Trophoblast cell (in vitro differentiated cells and primary cell): ENCODE data around the gene CALR. TPM values are rescaled to one million over a fixed set of nuclear protein-coding genes. Genes with fewer than 3 reads are reported as not detected.
A peak's percentile ranks its signal among the peaks of the same experiment; 100 is the strongest.
"Not testable (repeated sequence)": the region's sequence is repeated elsewhere in the genome, so short reads cannot be mapped to it uniquely, and the experiment has no call there.

Experiments used
- DNase-seq, 2 donors: peaks; one replicate each; pipeline ENCODE4 v3.0.0-alpha.2; 2016
- H2AFZ ChIP-seq: 2 replicates; pipeline ENCODE4 v1.6.1; 2013; ENCODE audit warnings: low read length, moderate library complexity, mild to moderate bottlenecking; ENCODE audit not compliant: insufficient read depth, poor library complexity
- H2AK5ac ChIP-seq: 2 replicates; pipeline ENCODE4 v1.6.1; 2013; ENCODE audit warnings: mild to moderate bottlenecking, low read length
- H2BK120ac ChIP-seq: 2 replicates; pipeline ENCODE4 v1.6.1; 2013; ENCODE audit warnings: low read length, mild to moderate bottlenecking, moderate library complexity; ENCODE audit not compliant: insufficient read depth, poor library complexity
- H2BK12ac ChIP-seq: 2 replicates; pipeline ENCODE4 v1.6.1; 2013; ENCODE audit warnings: mild to moderate bottlenecking, low read length, moderate library complexity
- H2BK5ac ChIP-seq: 2 replicates; pipeline ENCODE4 v1.6.1; 2013; ENCODE audit warnings: low read length, low read depth, moderate library complexity, mild to moderate bottlenecking; ENCODE audit not compliant: poor library complexity
- H3K14ac ChIP-seq: 2 replicates; pipeline ENCODE4 v1.6.1; 2013; ENCODE audit warnings: mild to moderate bottlenecking, low read length
- H3K18ac ChIP-seq: 2 replicates; pipeline ENCODE4 v1.6.1; 2013; ENCODE audit warnings: mild to moderate bottlenecking, low read length
- H3K23ac ChIP-seq: 2 replicates; pipeline ENCODE4 v1.6.1; 2013; ENCODE audit warnings: low read length
- H3K27ac ChIP-seq: 2 replicates; pipeline ENCODE4 v1.5.1; 2013; ENCODE audit warnings: low read depth, mild to moderate bottlenecking, inconsistent platforms, low read length, moderate library complexity
- H3K27me3 ChIP-seq: 2 replicates; pipeline ENCODE4 v1.6.1; 2013; ENCODE audit warnings: inconsistent platforms, mild to moderate bottlenecking, low read length, moderate library complexity; ENCODE audit not compliant: insufficient read depth
- H3K36me3 ChIP-seq, 2 experiments: 1 replicate in 1 of 2; 2 replicates in 1 of 2; pipeline ENCODE4 v1.6.1; 2013; ENCODE audit warnings: low read length in 2 of 2, mild to moderate bottlenecking in 2 of 2, moderate library complexity in 1 of 2; ENCODE audit not compliant: insufficient read depth in 2 of 2, control insufficient read depth in 1 of 2
- H3K4ac ChIP-seq: 2 replicates; pipeline ENCODE4 v1.6.1; 2013; ENCODE audit warnings: low read depth, mild to moderate bottlenecking, low read length, moderate library complexity
- H3K4me1 ChIP-seq, 2 experiments: 1 replicate in 1 of 2; 2 replicates in 1 of 2; pipeline ENCODE4 v1.6.1; 2013; ENCODE audit warnings: low read length in 2 of 2, mild to moderate bottlenecking in 2 of 2, moderate library complexity in 1 of 2; ENCODE audit not compliant: insufficient read depth in 2 of 2, control insufficient read depth in 1 of 2
- H3K4me2 ChIP-seq: 2 replicates; pipeline ENCODE4 v1.6.1; 2013; ENCODE audit warnings: inconsistent platforms, mild to moderate bottlenecking, low read length, moderate library complexity
- H3K4me3 ChIP-seq: 2 replicates; pipeline ENCODE4 v1.5.1; 2013; ENCODE audit warnings: mild to moderate bottlenecking, low read depth, low read length, inconsistent platforms
- H3K79me1 ChIP-seq: one replicate; pipeline ENCODE4 v1.6.1; 2013; ENCODE audit warnings: low read length
- H3K79me2 ChIP-seq: 2 replicates; pipeline ENCODE4 v1.6.1; 2013; ENCODE audit warnings: low read length, mild to moderate bottlenecking; ENCODE audit not compliant: control insufficient read depth, insufficient read depth, poor library complexity
- H3K9ac ChIP-seq: 2 replicates; pipeline ENCODE4 v1.6.1; 2013; ENCODE audit warnings: mild to moderate bottlenecking, low read length
- H3K9me3 ChIP-seq: 2 replicates; pipeline ENCODE4 v1.6.1; 2013; ENCODE audit warnings: low read depth, mild to moderate bottlenecking, control low read depth, inconsistent platforms, low read length; ENCODE audit not compliant: insufficient read depth
- H4K12ac ChIP-seq: 2 replicates; pipeline ENCODE4 v1.6.1; 2013; ENCODE audit warnings: low read depth, mild to moderate bottlenecking, low read length, moderate library complexity
- H4K8ac ChIP-seq: 2 replicates; pipeline ENCODE4 v1.6.1; 2013; ENCODE audit warnings: low read depth, mild to moderate bottlenecking, low read length, moderate library complexity
- H4K91ac ChIP-seq: one replicate; pipeline ENCODE4 v1.6.1; 2013; ENCODE audit warnings: low read depth, mild to moderate bottlenecking, low read length, moderate library complexity
- WGBS: extraction: QIAGEN DNeasy Blood & Tissue Kit; methylation state at CpG from one replicate; pipeline ENCODE4 v1.1.7; 2013; ENCODE audit warnings: missing lambda C conversion rate; ENCODE audit not compliant: insufficient read length, insufficient coverage; ENCODE audit errors: extremely low coverage; 5-methylcytosine and 5-hydroxymethylcytosine counted together
- polyA plus RNA-seq: library from polyadenylated mRNA; stranded (reverse); fragments of 200-250 nt; gene quantifications from 2 replicates; pipeline ENCODE4 v1.2.3, GENCODE V29; 2013

CALR gene
- 2,017 and 2,072 TPM in 2 replicates for polyA plus RNA-seq

DNA sequence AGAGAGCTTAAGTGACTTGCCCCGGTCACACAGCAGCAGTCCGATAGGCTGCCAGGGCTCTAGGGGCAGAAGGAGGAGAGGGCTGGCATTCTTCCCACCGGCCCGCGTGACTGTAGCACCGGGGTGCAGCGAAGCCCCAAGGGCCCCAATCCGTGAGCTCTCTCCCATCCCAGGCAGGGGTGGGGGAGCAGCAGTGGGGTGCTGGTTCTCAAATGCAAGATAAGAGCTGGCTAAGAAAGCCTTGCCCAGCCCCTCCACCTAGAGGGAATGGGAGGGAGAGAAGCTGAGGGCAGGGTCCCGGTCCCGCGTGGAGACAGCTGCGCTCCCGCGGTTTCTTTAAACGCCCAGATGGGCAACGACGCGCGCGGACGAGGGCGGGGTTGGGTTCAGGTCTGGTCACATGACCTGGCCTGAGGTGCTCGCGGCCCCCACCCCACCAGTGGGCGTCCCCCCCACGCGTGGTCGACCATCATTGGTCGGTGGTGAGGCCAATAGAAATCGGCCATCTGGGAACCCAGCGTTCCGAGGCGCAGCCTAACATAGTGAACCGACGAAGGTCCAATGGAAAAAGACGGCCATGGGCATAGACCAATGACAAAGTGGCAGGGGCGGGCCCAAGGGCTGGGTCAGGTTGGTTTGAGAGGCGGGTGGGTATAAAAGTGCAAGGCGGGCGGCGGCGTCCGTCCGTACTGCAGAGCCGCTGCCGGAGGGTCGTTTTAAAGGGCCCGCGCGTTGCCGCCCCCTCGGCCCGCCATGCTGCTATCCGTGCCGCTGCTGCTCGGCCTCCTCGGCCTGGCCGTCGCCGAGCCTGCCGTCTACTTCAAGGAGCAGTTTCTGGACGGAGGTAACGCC, at the start of gene CALR:
Gene CALR, plus strand, starts transcription at position 683 of the 852 bp plus-strand sequence. Its CDS starts 71 bp downstream, at position 754.
- Histone ChIP-seq H4K8ac (peak within 1 kb of the TSS; percentile 95), H3K4me3 (peak within 1 kb of the TSS; percentile 99), H4K91ac (peak within 1 kb of the TSS; percentile 93), H3K9me3 (peaks cover 2% of the 10 kb centered on the region), H3K36me3 (peaks cover 35 to 37% of the 10 kb centered on the region in 2 experiments), H2AFZ (peak within 1 kb of the TSS; percentile 90), H3K18ac (peak within 1 kb of the TSS; percentile 88), H3K4ac (peak within 1 kb of the TSS; percentile 93), H3K79me1 (peaks cover 22% of the 10 kb centered on the region), H3K23ac (no peak within 1 kb of the TSS), H2AK5ac (peak within 1 kb of the TSS; percentile 96), H3K27ac (peak within 1 kb of the TSS; percentile 31), H3K4me2 (peak within 1 kb of the TSS; percentile 82), H4K12ac (peak within 1 kb of the TSS; percentile 96), H2BK12ac (peak within 1 kb of the TSS; percentile 20), H3K27me3 (no peaks in the 10 kb centered on the region), H2BK120ac (peak within 1 kb of the TSS; percentile 82), H3K14ac (peak within 1 kb of the TSS; percentile 95), H3K4me1 (peaks cover 16 to 18% of the 10 kb centered on the region in 2 experiments), H2BK5ac (peak within 1 kb of the TSS; percentile 55), H3K79me2 (peaks cover 26% of the 10 kb centered on the region), H3K9ac (peak within 1 kb of the TSS; percentile 98)
- DNase-seq: peak; percentile 98 to 100
- no CpG with 5 or more reads among the region's 63 CpGs for WGBS

DNA sequence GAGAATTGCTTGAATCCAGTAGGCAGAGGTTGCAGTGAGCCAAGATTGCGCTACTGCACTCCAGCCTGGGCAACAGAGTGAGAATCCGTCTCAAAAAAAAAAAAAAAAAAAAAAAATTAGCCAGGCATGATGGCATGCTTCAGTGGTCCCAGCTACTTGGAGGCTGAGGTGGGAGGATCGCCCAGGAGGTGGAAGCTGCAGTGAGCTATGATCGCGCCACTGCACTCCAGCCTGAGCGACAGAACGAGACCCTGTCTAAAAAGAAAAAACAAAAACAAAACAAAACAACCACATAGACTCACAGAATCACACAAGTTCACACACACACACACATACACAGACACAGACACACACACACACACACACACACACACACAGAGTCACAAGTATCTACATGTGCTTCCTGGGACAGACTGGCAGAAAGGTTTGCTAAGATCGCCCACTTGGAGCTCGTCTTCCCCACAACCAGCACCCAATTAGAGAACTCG, 48.1 kb upstream of the CALR start:
- not testable (repeated sequence) for H2AK5ac ChIP-seq, H2BK5ac ChIP-seq, H3K18ac ChIP-seq, H3K14ac ChIP-seq, H4K91ac ChIP-seq, H3K23ac ChIP-seq, H3K4me3 ChIP-seq, H3K9ac ChIP-seq, H3K4ac ChIP-seq, H3K79me1 ChIP-seq, H3K27me3 ChIP-seq, H4K8ac ChIP-seq, H4K12ac ChIP-seq, H3K27ac ChIP-seq, H3K79me2 ChIP-seq, H2BK12ac ChIP-seq, H2BK120ac ChIP-seq, H3K9me3 ChIP-seq, DNase-seq
- Histone ChIP-seq H3K36me3 (peaks cover 6 to 15% of the 10 kb centered on the region in 2 experiments), H2AFZ (peak overlapping the region; percentile 26), H3K4me1 (peaks cover 8 to 12% of the 10 kb centered on the region in 2 experiments), H3K4me2 (peak overlapping the region; percentile 69)
- no CpG with 5 or more reads among the region's 10 CpGs for WGBS

DNA sequence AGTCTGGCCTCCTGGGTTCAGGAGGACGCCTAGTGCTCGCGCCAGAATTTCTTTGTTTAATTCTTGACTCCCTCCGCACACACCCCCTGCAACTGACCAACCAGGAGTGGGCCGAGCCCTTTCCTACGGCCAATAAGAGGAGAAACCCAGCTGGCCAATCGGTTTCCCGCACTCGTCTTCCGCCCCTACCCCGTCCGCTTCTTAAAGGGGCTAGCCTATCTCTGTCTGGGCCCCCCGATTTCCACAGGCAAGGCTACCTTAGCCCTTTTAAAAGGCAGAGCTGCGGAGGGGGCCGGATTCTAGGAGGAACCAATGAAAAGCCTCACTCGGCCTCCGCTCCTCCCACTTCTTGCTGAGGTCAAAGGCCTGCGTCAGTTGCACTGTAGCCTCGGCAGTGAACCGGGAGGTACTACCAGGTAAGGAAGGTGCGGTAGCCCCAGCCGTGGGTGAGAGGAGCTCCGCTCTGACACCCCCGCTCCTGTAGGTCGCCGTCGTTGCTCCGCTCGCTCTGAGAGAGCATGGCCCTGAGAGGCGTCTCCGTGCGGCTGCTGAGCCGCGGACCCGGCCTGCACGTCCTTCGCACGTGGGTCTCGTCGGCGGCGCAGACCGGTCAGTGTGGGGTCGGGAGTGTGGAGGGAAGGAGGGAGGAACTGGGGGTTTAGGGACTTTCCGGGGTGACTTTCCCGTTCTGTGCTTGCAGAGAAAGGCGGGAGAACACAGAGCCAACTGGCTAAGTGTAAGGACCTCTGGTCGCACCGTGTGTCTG, 47.4 kb upstream of the CALR start, which contains the start of gene GCDH:
Gene GCDH, plus strand, starts transcription at position 374 of the 766 bp plus-strand sequence. Its CDS starts 145 bp downstream, at position 519.
- H3K4me3 ChIP-seq: peak within 1 kb of the TSS; percentile 98
- peaks cover under 1% of the 10 kb centered on the region for H3K27me3 ChIP-seq
- no peak within 1 kb of the TSS for H3K4ac ChIP-seq
- H3K9ac ChIP-seq: peak within 1 kb of the TSS; percentile 77
- peak within 1 kb of the TSS; percentile 62 for H4K8ac ChIP-seq
- no peak within 1 kb of the TSS for H4K91ac ChIP-seq
- H2AFZ ChIP-seq: peak within 1 kb of the TSS; percentile 82
- DNase-seq: peak; percentile 99
- H4K12ac ChIP-seq: peak within 1 kb of the TSS; percentile 72
- no peaks in the 10 kb centered on the region for H3K9me3 ChIP-seq
- no peak within 1 kb of the TSS for H2BK120ac ChIP-seq
- peak within 1 kb of the TSS; percentile 55 for H2AK5ac ChIP-seq
- no peaks in the 10 kb centered on the region for H3K79me1 ChIP-seq
- no CpG with 5 or more reads among the region's 49 CpGs for WGBS
- H3K79me2 ChIP-seq: no peaks in the 10 kb centered on the region
- peak within 1 kb of the TSS; percentile 48 for H3K18ac ChIP-seq
- peaks cover 8 to 16% of the 10 kb centered on the region in 2 experiments for H3K36me3 ChIP-seq
- H2BK12ac ChIP-seq: no peak within 1 kb of the TSS
- peak within 1 kb of the TSS; percentile 84 for H3K4me2 ChIP-seq
- H3K23ac ChIP-seq: no peak within 1 kb of the TSS
- peaks cover 6 to 7% of the 10 kb centered on the region in 2 experiments for H3K4me1 ChIP-seq
- H2BK5ac ChIP-seq: no peak within 1 kb of the TSS
- peak within 1 kb of the TSS; percentile 11 for H3K14ac ChIP-seq
- no peak within 1 kb of the TSS for H3K27ac ChIP-seq

- H3K9ac ChIP-seq: peak overlapping the region; percentile 56
- DNase-seq: no peak
- peak overlapping the region; percentile 48 for H3K18ac ChIP-seq
- H3K23ac ChIP-seq: no peak overlapping the region
- peak overlapping the region; percentile 84 for H3K4me2 ChIP-seq
- H3K14ac ChIP-seq: no peak overlapping the region
- H4K8ac ChIP-seq: peak overlapping the region; percentile 62
- H3K9me3 ChIP-seq: peaks cover 4% of the 10 kb centered on the region
- no peaks in the 10 kb centered on the region for H3K79me2 ChIP-seq
- peaks cover 6% of the 10 kb centered on the region in 2 experiments for H3K4me1 ChIP-seq
- H3K79me1 ChIP-seq: no peaks in the 10 kb centered on the region
- no peak overlapping the region for H4K12ac ChIP-seq
- H4K91ac ChIP-seq: no peak overlapping the region
- H2BK120ac ChIP-seq: no peak overlapping the region
- H3K4ac ChIP-seq: no peak overlapping the region
- peak overlapping the region; percentile 98 for H3K4me3 ChIP-seq
- no peak overlapping the region for H2AK5ac ChIP-seq
- peaks cover 14 to 22% of the 10 kb centered on the region in 2 experiments for H3K36me3 ChIP-seq
- WGBS: no CpG with 5 or more reads among the region's 26 CpGs
- H2BK12ac ChIP-seq: no peak overlapping the region
- no peak overlapping the region for H2AFZ ChIP-seq
- no peaks in the 10 kb centered on the region for H3K27me3 ChIP-seq
- H3K27ac ChIP-seq: no peak overlapping the region
- no peak overlapping the region for H2BK5ac ChIP-seq
Measured at GRCh38 chr19:12891553-12892021, 46.8 kb upstream of the CALR start.
